ENCODE data around the gene ATP7B.
"Not testable (repeated sequence)": the region's sequence is repeated elsewhere in the genome, so short reads cannot be mapped to it uniquely, and the experiment has no call there.

ATP7B gene

DNA sequence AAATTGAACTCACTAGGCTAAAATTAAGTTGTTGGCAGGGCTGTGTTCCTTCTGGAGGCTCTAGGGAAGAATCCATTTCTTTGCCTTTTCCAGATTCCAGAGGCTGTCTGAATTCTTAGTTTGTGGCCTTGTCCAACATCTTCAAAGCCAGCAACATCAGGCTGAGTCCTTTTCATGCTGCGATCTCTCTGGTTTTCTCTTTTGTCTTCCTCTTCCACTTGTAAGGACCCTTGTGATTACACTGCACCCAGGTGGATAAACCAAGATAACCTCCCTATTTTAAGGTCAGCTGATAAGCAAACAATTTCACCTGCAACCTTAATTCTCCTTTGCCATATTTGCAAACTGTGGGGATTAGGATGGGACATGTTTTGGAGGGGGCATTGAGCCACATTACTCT lies 24.8 kb upstream of the ATP7B start:
- TF ChIP-seq, protein P1, sequence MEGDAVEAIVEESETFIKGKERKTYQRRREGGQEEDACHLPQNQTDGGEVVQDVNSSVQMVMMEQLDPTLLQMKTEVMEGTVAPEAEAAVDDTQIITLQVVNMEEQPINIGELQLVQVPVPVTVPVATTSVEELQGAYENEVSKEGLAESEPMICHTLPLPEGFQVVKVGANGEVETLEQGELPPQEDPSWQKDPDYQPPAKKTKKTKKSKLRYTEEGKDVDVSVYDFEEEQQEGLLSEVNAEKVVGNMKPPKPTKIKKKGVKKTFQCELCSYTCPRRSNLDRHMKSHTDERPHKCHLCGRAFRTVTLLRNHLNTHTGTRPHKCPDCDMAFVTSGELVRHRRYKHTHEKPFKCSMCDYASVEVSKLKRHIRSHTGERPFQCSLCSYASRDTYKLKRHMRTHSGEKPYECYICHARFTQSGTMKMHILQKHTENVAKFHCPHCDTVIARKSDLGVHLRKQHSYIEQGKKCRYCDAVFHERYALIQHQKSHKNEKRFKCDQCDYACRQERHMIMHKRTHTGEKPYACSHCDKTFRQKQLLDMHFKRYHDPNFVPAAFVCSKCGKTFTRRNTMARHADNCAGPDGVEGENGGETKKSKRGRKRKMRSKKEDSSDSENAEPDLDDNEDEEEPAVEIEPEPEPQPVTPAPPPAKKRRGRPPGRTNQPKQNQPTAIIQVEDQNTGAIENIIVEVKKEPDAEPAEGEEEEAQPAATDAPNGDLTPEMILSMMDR (IDR thresholded peaks at IDR 0.05; ENCODE audit: low read depth, low read length, missing control alignments), result no peak
- H3K4me3 ChIP-seq (ENCODE audit: low read depth, low read length), result no peak overlapping the region
- in situ Hi-C loops (cut with HindIII; ENCODE audit: low sequenced_read_pairs), result no loop called here
- no peak for DNase-seq (ENCODE audit: low read depth)

DNA sequence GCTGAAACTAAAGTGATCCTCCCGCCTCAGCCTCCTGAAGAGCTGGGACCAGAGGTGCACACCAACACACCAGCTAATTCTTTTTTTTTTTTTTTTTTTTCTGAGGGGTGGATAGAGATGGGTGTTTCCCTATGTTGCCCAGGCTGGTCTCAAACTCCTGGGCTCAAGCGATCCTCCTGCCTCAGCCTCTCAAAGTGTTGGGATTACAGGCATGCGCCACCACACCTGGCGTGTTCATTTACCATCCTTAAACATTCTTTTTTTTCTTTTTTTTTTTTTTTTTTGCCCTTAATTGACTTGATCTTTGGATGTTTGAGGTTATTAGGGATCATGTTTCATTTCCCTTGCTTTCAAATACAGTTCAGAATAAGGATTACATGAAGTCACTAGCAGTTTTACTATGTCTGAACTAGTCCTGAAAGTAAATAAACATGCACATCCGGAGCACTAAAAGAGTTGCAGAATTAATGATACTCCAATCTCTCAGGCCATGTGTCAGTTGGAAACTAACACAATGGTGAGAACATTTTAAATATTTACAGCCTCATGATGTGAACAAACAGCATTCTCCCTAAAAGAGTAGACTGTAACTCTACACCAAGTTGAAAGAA lies 23.5 kb upstream of the ATP7B start:
- no peak overlapping the region for H3K4me3 ChIP-seq (ENCODE audit: low read depth, low read length)
- TF ChIP-seq, protein P1 (IDR thresholded peaks at IDR 0.05; ENCODE audit: low read depth, low read length, missing control alignments), result no peak
- in situ Hi-C loops (cut with HindIII; ENCODE audit: low sequenced_read_pairs), result no loop called here
- DNase-seq (ENCODE audit: low read depth), result no peak

DNA sequence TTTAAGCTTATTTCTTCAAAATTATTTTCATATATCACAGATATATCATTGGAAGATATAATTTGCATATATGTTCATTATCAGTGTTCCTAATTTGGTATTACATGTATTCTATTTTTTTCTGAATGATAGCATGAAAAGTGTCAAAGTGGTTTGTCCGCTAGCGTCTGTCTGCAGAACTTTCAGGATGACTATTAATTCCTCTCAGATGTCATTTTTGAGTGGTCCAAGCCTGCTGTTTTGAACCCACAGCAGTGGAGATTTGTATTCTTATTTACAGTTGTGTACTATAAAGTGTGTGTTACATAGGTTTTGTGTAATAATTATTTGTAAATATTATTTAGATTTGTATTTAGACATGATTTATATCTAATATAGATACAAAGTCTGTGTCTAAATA lies 21.8 kb upstream of the ATP7B start:
- no peak overlapping the region for H3K4me3 ChIP-seq (ENCODE audit: low read depth, low read length)
- TF ChIP-seq, protein P1 (IDR thresholded peaks at IDR 0.05; ENCODE audit: low read depth, low read length, missing control alignments), result no peak
- no peak for DNase-seq (ENCODE audit: low read depth)
- in situ Hi-C loops (cut with HindIII; ENCODE audit: low sequenced_read_pairs), result no loop called here

DNA sequence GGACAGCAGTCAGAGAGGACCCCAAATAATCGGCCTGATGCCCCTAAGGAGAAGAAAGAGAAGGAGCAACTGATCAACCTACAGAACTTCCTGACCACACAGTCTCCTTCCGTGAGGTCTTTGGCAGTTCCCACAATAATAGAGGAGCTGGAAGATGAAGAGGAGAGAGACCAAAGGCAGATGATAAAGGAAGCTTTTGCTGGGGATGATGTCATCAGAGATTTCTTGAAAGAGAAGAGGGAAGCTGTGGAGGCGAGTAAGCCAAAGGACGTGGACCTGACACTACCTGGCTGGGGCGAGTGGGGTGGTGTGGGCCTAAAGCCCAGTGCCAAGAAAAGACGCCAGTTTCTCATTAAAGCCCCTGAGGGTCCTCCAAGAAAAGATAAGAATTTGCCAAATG lies 19.2 kb upstream of the ATP7B start:
- in situ Hi-C loops (cut with HindIII; ENCODE audit: low sequenced_read_pairs); DNase-seq (ENCODE audit: low read depth); H3K4me3 ChIP-seq (ENCODE audit: low read depth, low read length): not testable (repeated sequence)

DNA sequence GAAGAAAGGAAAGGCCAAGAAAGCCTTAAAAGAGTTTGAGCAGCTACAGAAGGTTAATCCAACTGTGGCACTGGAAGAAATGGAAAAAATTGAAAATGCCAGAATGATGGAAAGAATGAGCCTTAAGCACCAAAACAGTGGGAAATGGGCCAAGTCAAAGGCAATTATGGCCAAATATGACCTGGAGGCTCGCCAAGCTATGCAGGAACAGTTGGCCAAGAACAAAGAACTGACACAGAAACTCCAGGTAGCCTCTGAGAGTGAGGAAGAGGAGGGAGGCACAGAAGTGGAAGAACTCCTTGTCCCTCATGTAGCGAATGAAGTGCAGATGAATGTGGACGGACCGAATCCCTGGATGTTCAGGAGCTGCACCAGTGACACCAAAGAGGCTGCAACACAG lies 18.3 kb upstream of the ATP7B start:
- TF ChIP-seq, protein P1 (IDR thresholded peaks at IDR 0.05; ENCODE audit: low read depth, low read length, missing control alignments), result no peak
- no peak for DNase-seq (ENCODE audit: low read depth)
- in situ Hi-C loops (cut with HindIII; ENCODE audit: low sequenced_read_pairs), result no loop called here
- H3K4me3 ChIP-seq (ENCODE audit: low read depth, low read length), result no peak overlapping the region

DNA sequence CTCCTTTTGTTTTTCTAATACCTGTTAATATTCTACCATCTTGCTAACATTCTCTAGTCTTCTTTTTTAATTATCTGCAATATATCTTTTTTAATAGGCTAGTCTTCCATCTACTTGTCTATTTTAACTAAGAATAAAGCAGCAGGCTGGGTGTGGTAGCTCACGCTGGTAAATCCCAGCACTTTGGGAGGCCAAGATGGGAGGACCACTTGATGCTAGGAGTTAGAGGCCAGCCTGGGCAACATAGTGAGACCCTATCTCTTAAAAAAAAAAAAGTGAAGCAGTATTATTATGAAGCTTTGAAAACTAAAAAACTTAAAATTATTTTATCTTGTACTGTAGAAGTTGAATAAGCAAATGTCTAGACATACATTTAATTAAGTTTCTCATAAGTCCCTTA lies 16.6 kb upstream of the ATP7B start:
- DNase-seq (ENCODE audit: low read depth), result no peak
- in situ Hi-C loops (cut with HindIII; ENCODE audit: low sequenced_read_pairs), result no loop called here
- TF ChIP-seq, protein P1 (IDR thresholded peaks at IDR 0.05; ENCODE audit: low read depth, low read length, missing control alignments), result no peak
- no peak overlapping the region for H3K4me3 ChIP-seq (ENCODE audit: low read depth, low read length)

DNA sequence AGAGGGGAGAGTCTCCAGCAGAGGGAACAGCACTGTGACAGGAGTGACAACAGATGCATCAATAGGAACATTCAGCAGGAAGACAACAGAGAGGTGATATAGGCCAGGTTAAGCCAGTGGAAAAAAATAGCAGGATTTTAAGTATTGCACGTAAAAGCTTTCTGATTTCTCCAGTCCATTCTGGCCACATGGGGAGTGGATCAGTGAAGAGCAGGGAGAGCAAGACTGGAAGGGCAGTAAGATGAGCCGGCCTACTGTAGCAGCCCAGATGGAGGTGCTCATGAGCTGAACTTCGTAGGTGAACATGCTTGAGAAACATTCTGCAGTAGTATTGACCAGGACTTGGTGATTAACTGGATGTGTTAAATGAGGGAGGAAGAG lies 15.0 kb upstream of the ATP7B start:
- in situ Hi-C loops (cut with HindIII; ENCODE audit: low sequenced_read_pairs), result no loop called here
- no peak for DNase-seq (ENCODE audit: low read depth)
- H3K4me3 ChIP-seq (ENCODE audit: low read depth, low read length), result no peak overlapping the region
- TF ChIP-seq, protein P1 (IDR thresholded peaks at IDR 0.05; ENCODE audit: low read depth, low read length, missing control alignments), result no peak

Data from astrocyte of the cerebellum (primary cell).